HepG2 (cell line): ENCODE measurements around the gene ZNF687. TPM values are rescaled to one million over a fixed set of nuclear protein-coding genes. Genes with fewer than 3 reads are reported as not detected.

Source experiments
- ATAD3A ChIP-seq: sonication (generic); formaldehyde crosslinking; IDR thresholded peaks from 2 replicates; pipeline ENCODE4 v1.4.0; 2020; ENCODE audit warnings: missing genetic modification reagents
- ATRX ChIP-seq: sonication (generic); formaldehyde crosslinking; IDR thresholded peaks from 2 replicates; pipeline ENCODE4 v1.4.0; 2020; ENCODE audit warnings: missing genetic modification reagents, borderline replicate concordance
- CAMTA2 ChIP-seq: sonication (generic); formaldehyde crosslinking; IDR thresholded peaks from 2 replicates; pipeline ENCODE4 v1.4.0; 2020; ENCODE audit warnings: mild to moderate bottlenecking, missing genetic modification reagents, borderline replicate concordance
- CSRNP2 ChIP-seq: sonication (generic); formaldehyde crosslinking; conservative IDR thresholded peaks from 2 replicates; pipeline ENCODE4 v1.8.0; 2022; ENCODE audit warnings: low read depth, missing genetic modification reagents
- ELF3 ChIP-seq: IDR thresholded peaks from 2 replicates; pipeline ENCODE4 v1.6.1; 2016; ENCODE audit warnings: missing genetic modification reagents, missing compliant biosample characterization
- FOXO1 ChIP-seq: sonication (generic); formaldehyde crosslinking; IDR thresholded peaks from 2 replicates; pipeline ENCODE4 v1.4.0; 2020; ENCODE audit warnings: missing genetic modification reagents
- FOXP1 ChIP-seq, 2 experiments: fragments of 450-650 bp in 1 of 2; IDR thresholded peaks; 2 replicates each; pipeline ENCODE4 v1.6.1; 2017 to 2018; ENCODE audit warnings: antibody characterized with exemption in 1 of 2
- GLMP ChIP-seq: sonication (generic); formaldehyde crosslinking; IDR thresholded peaks from 2 replicates; pipeline ENCODE4 v1.9.0; 2021; ENCODE audit warnings: missing genetic modification reagents, mild to moderate bottlenecking, borderline replicate concordance
- HDAC6 ChIP-seq: fragments of 200-600 bp; sonication (generic); IDR thresholded peaks from 2 replicates; pipeline ENCODE4 v1.7.0; 2017; ENCODE audit warnings: mild to moderate bottlenecking, antibody characterized with exemption, low read length, low read depth
- MED8 ChIP-seq: sonication (generic); formaldehyde crosslinking; IDR thresholded peaks from 2 replicates; pipeline ENCODE4 v1.8.1; 2023; ENCODE audit warnings: mild to moderate bottlenecking, missing genetic modification reagents; ENCODE audit not compliant: insufficient replicate concordance
- NR2F1 ChIP-seq, 2 experiments: fragments of 450-650 bp in 1 of 2; formaldehyde crosslinking in 1 of 2; IDR thresholded peaks; 2 replicates each; pipeline versions ENCODE4 v1.5.0 to v1.6.1; 2016 to 2020; ENCODE audit warnings: mild to moderate bottlenecking in 1 of 2, missing compliant biosample characterization in 1 of 2, missing genetic modification reagents in 1 of 2, moderate library complexity in 1 of 2
- ONECUT2 ChIP-seq: sonication (generic); formaldehyde crosslinking; IDR thresholded peaks from 2 replicates; pipeline ENCODE4 v1.4.0; 2020; ENCODE audit warnings: missing genetic modification reagents
- PAWR ChIP-seq: sonication (generic); formaldehyde crosslinking; IDR thresholded peaks from 2 replicates; pipeline ENCODE4 v1.4.0; 2020; ENCODE audit warnings: missing genetic modification reagents, mild to moderate bottlenecking, borderline replicate concordance
- PCBP2 ChIP-seq: fragments of 200-400 bp; formaldehyde crosslinking; optimal IDR thresholded peaks from 2 replicates; pipeline ENCODE3; 2018; ENCODE audit warnings: low read length, low read depth; ENCODE audit not compliant: poor library complexity, severe bottlenecking
- PPARG ChIP-seq: conservative IDR thresholded peaks from 2 replicates; pipeline ENCODE4 v1.6.1; 2016; ENCODE audit warnings: missing biosample characterization, missing genetic modification reagents
- SAP130 ChIP-seq: IDR thresholded peaks from 2 replicates; pipeline ENCODE4 v1.6.1; 2016; ENCODE audit warnings: low read depth
- SP4 ChIP-seq: sonication (generic); formaldehyde crosslinking; IDR thresholded peaks from 2 replicates; pipeline ENCODE4 v1.8.1; 2023; ENCODE audit warnings: mild to moderate bottlenecking, missing genetic modification reagents
- ZBTB4 ChIP-seq: sonication (generic); formaldehyde crosslinking; IDR thresholded peaks from 2 replicates; pipeline ENCODE4 v1.4.0; 2020; ENCODE audit warnings: missing genetic modification reagents, mild to moderate bottlenecking, borderline replicate concordance
- ZIK1 ChIP-seq: sonication (generic); formaldehyde crosslinking; IDR thresholded peaks from 2 replicates; pipeline ENCODE4 v1.5.0; 2020; ENCODE audit warnings: mild to moderate bottlenecking, low read depth, missing genetic modification reagents, borderline replicate concordance
- ZNF121 ChIP-seq: sonication (generic); formaldehyde crosslinking; IDR thresholded peaks from 2 replicates; pipeline ENCODE4 v1.5.0; 2020; ENCODE audit warnings: mild to moderate bottlenecking, missing genetic modification reagents
- ZNF124 ChIP-seq: sonication (generic); formaldehyde crosslinking; IDR thresholded peaks from 2 replicates; pipeline ENCODE4 v1.4.0; 2020; ENCODE audit warnings: missing genetic modification reagents
- ZNF260 ChIP-seq: sonication (generic); formaldehyde crosslinking; IDR thresholded peaks from 2 replicates; pipeline ENCODE4 v1.4.0; 2020; ENCODE audit warnings: missing genetic modification reagents, low read depth, mild to moderate bottlenecking, borderline replicate concordance
- ZNF430 ChIP-seq: sonication (generic); formaldehyde crosslinking; IDR thresholded peaks from 2 replicates; pipeline ENCODE4 v1.9.0; 2021; ENCODE audit warnings: mild to moderate bottlenecking, missing genetic modification reagents
- ZNF44 ChIP-seq: sonication (generic); formaldehyde crosslinking; IDR thresholded peaks from 2 replicates; pipeline ENCODE4 v1.5.1; 2020; ENCODE audit warnings: mild to moderate bottlenecking, missing genetic modification reagents
- ZNF841 ChIP-seq: sonication (generic); formaldehyde crosslinking; IDR thresholded peaks from 2 replicates; pipeline ENCODE4 v1.8.1; 2023; ENCODE audit warnings: missing genetic modification reagents, borderline replicate concordance
- polyA plus RNA-seq, 8 experiments: library from polyadenylated mRNA; depleted of rRNA in 3 of 8; stranded (reverse) in 7 of 8; unstranded in 1 of 8; fragments of >200 nt; fragmentation: Illumina TruSeq in 4 of 8; extraction: Trizol in 4 of 8; gene quantifications; 2 replicates each; pipeline versions ENCODE4 v1.2.1 to v1.2.3, GENCODE V29; 2011 to 2016; ENCODE audit warnings: low read depth in 4 of 8, missing spikeins in 1 of 8, mixed read lengths in 1 of 8; ENCODE audit not compliant: insufficient read depth in 1 of 8
- total RNA-seq, 5 experiments: library from RNA; depleted of rRNA; stranded (reverse); fragments of >200 nt; fragmentation: Illumina TruSeq; extraction: Trizol; gene quantifications; 2 replicates each; pipeline ENCODE4 v1.2.3, GENCODE V29; 2016; ENCODE audit warnings: low read depth in 1 of 5

Gene ZNF687
- total and polyA plus RNA-seq, 2 of the 13 experiments (the other 11 are each of a cell fraction or from before 2014, with no cell fraction given): 14.1 to 16.5 TPM

- TF ChIP-seq ZNF430 (CRISPR knock-in tag) (no peak), SP4 (CRISPR knock-in tag) (no peak), PAWR (CRISPR knock-in tag) (no peak), ZNF44 (CRISPR knock-in tag) (no peak), FOXO1 (CRISPR knock-in tag) (no peak), ATAD3A (CRISPR knock-in tag) (no peak), MED8 (CRISPR knock-in tag) (no peak), FOXP1 (IDR thresholded peaks at IDR 0.05) (no peak), FOXP1 (CRISPR knock-in tag; IDR thresholded peaks at IDR 0.05) (no peak), ZNF841 (CRISPR knock-in tag) (no peak), CAMTA2 (CRISPR knock-in tag) (no peak), ELF3 (CRISPR knock-in tag) (no peak), PCBP2 (no peak), ZNF124 (no peak), SAP130 (CRISPR knock-in tag) (0 out of 2 replicates have a peak, but pooled peaks have one; percentile 20), GLMP (no peak), ATRX (CRISPR knock-in tag) (no peak), ZIK1 (no peak), ONECUT2 (CRISPR knock-in tag) (no peak), HDAC6 (no peak), CSRNP2 (CRISPR knock-in tag) (no peak), ZNF121 (CRISPR knock-in tag) (no peak), ZBTB4 (CRISPR knock-in tag) (no peak), NR2F1 (CRISPR knock-in tag; IDR thresholded peaks at IDR 0.05) (no peak), PPARG (no peak), ZNF260 (CRISPR knock-in tag) (no peak)
These were observed 1.0 kb downstream of the ZNF687 start (continued) for GRCh38 chr1:151282883-151283725.
